Kidney (tissue), 14 donors: ENCODE data around the gene ERGIC1. TPM values are rescaled to one million over a fixed set of nuclear protein-coding genes. Genes with fewer than 3 reads are reported as not detected.

Source experiments
- DNase-seq, 5 donors: peaks; one replicate each; pipeline ENCODE4 v3.0.0-alpha.2; 2013 to 2020
- FAIRE-seq: peaks from 2 replicates; lab custom pipeline; 2012; peaks lifted over from hg19 to GRCh38; lab: Jason Lieb, UNC
- H3K27ac ChIP-seq, 2 donors: one replicate each; pipeline ENCODE4 v1.7.0; 2013; ENCODE audit warnings: low read depth in 2 of 2, low read length in 2 of 2, inconsistent platforms in 1 of 2
- H3K27me3 ChIP-seq: one replicate; pipeline ENCODE4 v1.7.1; 2013; ENCODE audit warnings: low read length, inconsistent platforms; ENCODE audit not compliant: control insufficient read depth, insufficient read depth
- H3K36me3 ChIP-seq, 3 donors: one replicate each; pipeline versions ENCODE4 v1.7.0 to v1.7.1; 2013; ENCODE audit warnings: low read length in 3 of 3, control low read depth in 1 of 3, inconsistent platforms in 1 of 3; ENCODE audit not compliant: insufficient read depth in 3 of 3, control insufficient read depth in 2 of 3
- H3K4me1 ChIP-seq, 3 donors: one replicate each; pipeline versions ENCODE4 v1.7.0 to v1.7.1; 2013; ENCODE audit warnings: low read length in 3 of 3, inconsistent platforms in 1 of 3, low read depth in 1 of 3; ENCODE audit not compliant: control insufficient read depth in 2 of 3, insufficient read depth in 2 of 3
- H3K4me3 ChIP-seq, 3 donors: one replicate each; pipeline versions ENCODE4 v1.7.0 to v1.8.1; 2013; ENCODE audit warnings: low read length in 3 of 3, control low read depth in 1 of 3, inconsistent platforms in 1 of 3
- H3K9ac ChIP-seq, 3 donors: one replicate each; pipeline versions ENCODE4 v1.7.0 to v1.7.1; 2013; ENCODE audit warnings: low read length in 3 of 3, control low read depth in 1 of 3, inconsistent platforms in 1 of 3
- H3K9me3 ChIP-seq, 3 donors: one replicate each; pipeline versions ENCODE4 v1.7.0 to v1.7.1; 2013; ENCODE audit warnings: low read length in 3 of 3, control low read depth in 1 of 3, inconsistent platforms in 1 of 3; ENCODE audit not compliant: control insufficient read depth in 2 of 3, insufficient read depth in 1 of 3
- CTCF ChIP-seq: IDR thresholded peaks from 3 replicates; pipeline ENCODE4 v1.5.1; 2012; ENCODE audit warnings: mild to moderate bottlenecking, moderate library complexity, borderline replicate concordance; ENCODE audit not compliant: insufficient read depth; ENCODE audit errors: extremely low read depth
- intact Hi-C: fragments of 100-400 bp; cut with DNase I; formaldehyde crosslinking; loops from one replicate; pipeline ENCODE4 v1.11.1; 2022
- polyA plus RNA-seq: library from polyadenylated mRNA; stranded (reverse); fragments of 350-450 nt; fragmentation: Illumina TruSeq; extraction: RNeasy Lipid Tissue Mini Kit (QIAGEN cat#74804); gene quantifications from one replicate; pipeline ENCODE4 v1.2.3, GENCODE V29; 2014; ENCODE audit warnings: low read depth, low replicate concordance; ENCODE audit not compliant: insufficient read depth
- total RNA-seq: library from RNA; stranded (reverse); fragmentation: NEBNext Ultra II Directional; extraction: Animal tissue kit (Norgen Biotek cat#: 25700); gene quantifications from one replicate; pipeline ENCODE4 v1.2.1, GENCODE V29; 2021
- donor health status: control.
- donor health status: control.
- donor health status: control.
- donor health status: control.
- donor health status: control.
- donor health status: DM: yes; HTN: yes; CAD: no.
- donor health status: Normal renal cell carcinoma (clear cell type).

ERGIC1 gene
- total and polyA plus RNA-seq, 2 donors from 2014 or later: 88.0 to 183 TPM

GRCh38 chr5:172950176-172950965 is 116.3 kb downstream of the ERGIC1 start:
- Histone ChIP-seq H3K4me3 (no peak overlapping the region), H3K27me3 (no peaks in the 10 kb centered on the region), H3K9me3 (no peaks in the 10 kb centered on the region), H3K9ac (no peak overlapping the region), H3K36me3 (peaks cover 0 to 13% (median 3%) of the 10 kb centered on the region in 3 donors), H3K27ac (no peak overlapping the region), H3K4me1 (no peaks in the 10 kb centered on the region)
- TF ChIP-seq CTCF: no peak
- DNase-seq (peak in 1 of 5 donors; percentile 68), FAIRE-seq (no peak)
- intact Hi-C loops: no loop called here

GRCh38 chr5:172951371-172952033 is 117.5 kb downstream of the ERGIC1 start:
- Histone ChIP-seq H3K36me3 (peaks cover 0 to 9% (median 3%) of the 10 kb centered on the region in 3 donors), H3K27ac (no peak overlapping the region), H3K9ac (no peak overlapping the region), H3K9me3 (no peaks in the 10 kb centered on the region), H3K4me3 (no peak overlapping the region), H3K27me3 (no peaks in the 10 kb centered on the region), H3K4me1 (no peaks in the 10 kb centered on the region)
- intact Hi-C loops: no loop called here
- DNase-seq (no peak), FAIRE-seq (no peak)
- TF ChIP-seq CTCF: no peak

GRCh38 chr5:172952034-172952511 is 118.0 kb downstream of the ERGIC1 start:
- H3K4me3 ChIP-seq: no peak overlapping the region
- no peaks in the 10 kb centered on the region for H3K9me3 ChIP-seq
- DNase-seq: no peak
- peaks cover 0 to 9% (median 3%) of the 10 kb centered on the region in 3 donors for H3K36me3 ChIP-seq
- H3K27ac ChIP-seq: no peak overlapping the region
- no peak for FAIRE-seq
- no peak for TF ChIP-seq CTCF
- H3K4me1 ChIP-seq: no peaks in the 10 kb centered on the region
- intact Hi-C loops: no loop called here
- H3K27me3 ChIP-seq: no peaks in the 10 kb centered on the region
- H3K9ac ChIP-seq: no peak overlapping the region
